ENCODE data around the gene KAT2A.

The KAT2A gene

GRCh38 chr17:42103221-42103954 lies 17.8 kb downstream of the KAT2A start:
- 100% methylated on average over 11 of the region's 11 CpGs for WGBS (ENCODE audit: insufficient coverage)
- DNase-seq: no peak
- CTCF ChIA-PET: interaction anchor here (0.8 to 21.8 kb wide), 7 partner anchors 9 to 112 kb away, joined by 3 to 381 read pairs (median 9); partner anchors contain the start of genes DHX58, DNAJC7 and NKIRAS2
- Histone ChIP-seq H3K36me3 (ENCODE audit: control insufficient read depth in 4 of 4, insufficient read depth in 4 of 4, low read length in 3 of 4) (peaks cover 0 to 19% (median under 1%) of the 10 kb centered on the region in 4 experiments), H3K4me3 (ENCODE audit: control insufficient read depth in 1 of 7, extremely low read depth in 1 of 7, insufficient read depth in 4 of 7, low read depth in 2 of 7, low read length in 6 of 7) (no peak overlapping the region), H3K27ac (ENCODE audit: insufficient read depth in 1 of 2, low read depth in 1 of 2, low read length in 2 of 2, poor library complexity in 1 of 2, severe bottlenecking in 2 of 2) (no peak overlapping the region), H3K27me3 (replicated peaks in 2 of 5; ENCODE audit: control insufficient read depth in 4 of 5, insufficient read depth in 5 of 5, low read length in 4 of 5) (no peaks in the 10 kb centered on the region), H3K9me3 (ENCODE audit: control extremely low read depth in 1 of 5, control insufficient read depth in 4 of 5, insufficient read depth in 2 of 5, low read depth in 1 of 5, low read length in 4 of 5) (no peaks in the 10 kb centered on the region), H3K4me1 (ENCODE audit: control extremely low read depth in 1 of 4, control insufficient read depth in 4 of 4, insufficient read depth in 4 of 4, low read length in 3 of 4) (peaks cover 0 to 17% (median 15%) of the 10 kb centered on the region in 4 experiments)
- POLR2A ChIA-PET: no interaction called here

GRCh38 chr17:42101513-42102292 lies 19.5 kb downstream of the KAT2A start:
- POLR2A ChIA-PET: interaction anchor here (0.5 kb wide), 1 partner anchor 144 kb away, joined by 3 read pairs; no protein-coding TSS in a partner anchor
- peak; percentile 58 to 66 (median 58) for DNase-seq

GRCh38 chr17:42098730-42099399 lies 22.3 kb downstream of the KAT2A start:
- CTCF ChIA-PET: interaction anchor here (0.9 to 5.8 kb wide), 9 partner anchors 9 to 80 kb away, joined by 3 to 41 read pairs (median 4); partner anchors contain the start of genes DHX58, DNAJC7 and NKIRAS2
- H3K4me3 ChIP-seq (ENCODE audit: control insufficient read depth in 1 of 7, extremely low read depth in 1 of 7, insufficient read depth in 4 of 7, low read depth in 2 of 7, low read length in 6 of 7): no peak overlapping the region
- POLR2A ChIA-PET: interaction anchor here (0.8 to 0.9 kb wide), 2 partner anchors 10 to 13 kb away, joined by 3 read pairs; partner anchors contain the start of gene DHX58
- no peak for DNase-seq
- peaks cover 0 to 18% (median 10%) of the 10 kb centered on the region in 4 experiments for H3K4me1 ChIP-seq (ENCODE audit: control extremely low read depth in 1 of 4, control insufficient read depth in 4 of 4, insufficient read depth in 4 of 4, low read length in 3 of 4)
- peaks cover 0 to 7% (median 0%) of the 10 kb centered on the region in 4 experiments for H3K36me3 ChIP-seq (ENCODE audit: control insufficient read depth in 4 of 4, insufficient read depth in 4 of 4, low read length in 3 of 4)
- H3K27me3 ChIP-seq (replicated peaks in 2 of 5; ENCODE audit: control insufficient read depth in 4 of 5, insufficient read depth in 5 of 5, low read length in 4 of 5): peaks cover 0 to 16% (median 9%) of the 10 kb centered on the region in 5 experiments
- whole genome bisulfite sequencing (ENCODE audit: insufficient coverage): 91% methylated on average over 9 of the region's 14 CpGs
- H3K9me3 ChIP-seq (ENCODE audit: control extremely low read depth in 1 of 5, control insufficient read depth in 4 of 5, insufficient read depth in 2 of 5, low read depth in 1 of 5, low read length in 4 of 5): no peaks in the 10 kb centered on the region
- H3K27ac ChIP-seq (ENCODE audit: insufficient read depth in 1 of 2, low read depth in 1 of 2, low read length in 2 of 2, poor library complexity in 1 of 2, severe bottlenecking in 2 of 2): no peak overlapping the region

More at GRCh38 chr17:42101513-42102292, 19.5 kb downstream of the KAT2A start:
- peaks cover 0 to 19% (median under 1%) of the 10 kb centered on the region in 4 experiments for H3K36me3 ChIP-seq (ENCODE audit: control insufficient read depth in 4 of 4, insufficient read depth in 4 of 4, low read length in 3 of 4)
- 55% methylated on average over 14 of the region's 14 CpGs for WGBS (ENCODE audit: insufficient coverage)
- no peak overlapping the region for H3K27ac ChIP-seq (ENCODE audit: insufficient read depth in 1 of 2, low read depth in 1 of 2, low read length in 2 of 2, poor library complexity in 1 of 2, severe bottlenecking in 2 of 2)
- CTCF ChIA-PET: interaction anchor here (0.6 to 21.8 kb wide), 16 partner anchors 10 to 136 kb away, joined by 3 to 381 read pairs (median 4); partner anchors contain the start of genes DHX58, DNAJC7 and NKIRAS2
- peaks cover 0 to 14% (median 9%) of the 10 kb centered on the region in 5 experiments for H3K27me3 ChIP-seq (replicated peaks in 2 of 5; ENCODE audit: control insufficient read depth in 4 of 5, insufficient read depth in 5 of 5, low read length in 4 of 5)
- H3K4me1 ChIP-seq (ENCODE audit: control extremely low read depth in 1 of 4, control insufficient read depth in 4 of 4, insufficient read depth in 4 of 4, low read length in 3 of 4): peaks cover 0 to 18% (median 10%) of the 10 kb centered on the region in 4 experiments
- H3K9me3 ChIP-seq (ENCODE audit: control extremely low read depth in 1 of 5, control insufficient read depth in 4 of 5, insufficient read depth in 2 of 5, low read depth in 1 of 5, low read length in 4 of 5): no peaks in the 10 kb centered on the region
- H3K4me3 ChIP-seq (ENCODE audit: control insufficient read depth in 1 of 7, extremely low read depth in 1 of 7, insufficient read depth in 4 of 7, low read depth in 2 of 7, low read length in 6 of 7): no peak overlapping the region

GRCh38 chr17:42097691-42098631 lies 23.2 kb downstream of the KAT2A start, which contains the start of gene ZNF385C:
ZNF385C (minus strand) TSS chr17:42098473; CDS start chr17:42063056, 35,417 bp downstream.
- no peaks in the 10 kb centered on the region for H3K9me3 ChIP-seq (ENCODE audit: control extremely low read depth in 1 of 5, control insufficient read depth in 4 of 5, insufficient read depth in 2 of 5, low read depth in 1 of 5, low read length in 4 of 5)
- H3K36me3 ChIP-seq (ENCODE audit: control insufficient read depth in 4 of 4, insufficient read depth in 4 of 4, low read length in 3 of 4): peaks cover 0 to 1% (median 0%) of the 10 kb centered on the region in 4 experiments
- POLR2A ChIA-PET: no interaction called here
- H3K4me1 ChIP-seq (ENCODE audit: control extremely low read depth in 1 of 4, control insufficient read depth in 4 of 4, insufficient read depth in 4 of 4, low read length in 3 of 4): peaks cover 0 to 21% (median 13%) of the 10 kb centered on the region in 4 experiments
- peaks cover 0 to 16% (median 9%) of the 10 kb centered on the region in 5 experiments for H3K27me3 ChIP-seq (replicated peaks in 2 of 5; ENCODE audit: control insufficient read depth in 4 of 5, insufficient read depth in 5 of 5, low read length in 4 of 5)
- H3K27ac ChIP-seq (ENCODE audit: insufficient read depth in 1 of 2, low read depth in 1 of 2, low read length in 2 of 2, poor library complexity in 1 of 2, severe bottlenecking in 2 of 2): no peak within 1 kb of the TSS
- peak within 1 kb of the TSS in 5 of 7 experiments; percentile 6 to 69 (median 46) for H3K4me3 ChIP-seq (ENCODE audit: control insufficient read depth in 1 of 7, extremely low read depth in 1 of 7, insufficient read depth in 4 of 7, low read depth in 2 of 7, low read length in 6 of 7)
- CTCF ChIA-PET: interaction anchor here (0.8 to 5.8 kb wide), 10 partner anchors 9 to 79 kb away, joined by 3 to 41 read pairs (median 4); partner anchors contain the start of genes DHX58, DNAJC7 and NKIRAS2
- DNase-seq: peak in 1 of 3 donors; percentile 36
- WGBS (ENCODE audit: insufficient coverage): 18% methylated on average over 34 of the region's 52 CpGs

- CTCF ChIA-PET: interaction anchor here (0.6 to 5.8 kb wide), 7 partner anchors 17 to 76 kb away, joined by 3 to 41 read pairs (median 4); no protein-coding TSS in a partner anchor
- 85% methylated on average over 4 of the region's 8 CpGs for WGBS (ENCODE audit: insufficient coverage)
- POLR2A ChIA-PET: no interaction called here
- Histone ChIP-seq H3K4me1 (ENCODE audit: control extremely low read depth in 1 of 4, control insufficient read depth in 4 of 4, insufficient read depth in 4 of 4, low read length in 3 of 4) (peaks cover 0 to 24% (median 13%) of the 10 kb centered on the region in 4 experiments), H3K27me3 (replicated peaks in 2 of 5; ENCODE audit: control insufficient read depth in 4 of 5, insufficient read depth in 5 of 5, low read length in 4 of 5) (peaks cover 0 to 16% (median 9%) of the 10 kb centered on the region in 5 experiments), H3K27ac (ENCODE audit: insufficient read depth in 1 of 2, low read depth in 1 of 2, low read length in 2 of 2, poor library complexity in 1 of 2, severe bottlenecking in 2 of 2) (no peak overlapping the region), H3K9me3 (ENCODE audit: control extremely low read depth in 1 of 5, control insufficient read depth in 4 of 5, insufficient read depth in 2 of 5, low read depth in 1 of 5, low read length in 4 of 5) (no peaks in the 10 kb centered on the region), H3K4me3 (ENCODE audit: control insufficient read depth in 1 of 7, extremely low read depth in 1 of 7, insufficient read depth in 4 of 7, low read depth in 2 of 7, low read length in 6 of 7) (no peak overlapping the region), H3K36me3 (ENCODE audit: control insufficient read depth in 4 of 4, insufficient read depth in 4 of 4, low read length in 3 of 4) (no peaks in the 10 kb centered on the region)
- DNase-seq: peak in 1 of 3 donors; percentile 14
Observed at GRCh38 chr17:42096360-42097111, 24.6 kb downstream of the KAT2A start.
